T follicular helper cell (primary cell): ENCODE measurements around the gene AMFR.

Source experiments
- DNase-seq: peaks from one replicate; pipeline ENCODE4 v3.0.0-alpha.2; 2020; ENCODE audit warnings: low read depth

The AMFR gene

DNA sequence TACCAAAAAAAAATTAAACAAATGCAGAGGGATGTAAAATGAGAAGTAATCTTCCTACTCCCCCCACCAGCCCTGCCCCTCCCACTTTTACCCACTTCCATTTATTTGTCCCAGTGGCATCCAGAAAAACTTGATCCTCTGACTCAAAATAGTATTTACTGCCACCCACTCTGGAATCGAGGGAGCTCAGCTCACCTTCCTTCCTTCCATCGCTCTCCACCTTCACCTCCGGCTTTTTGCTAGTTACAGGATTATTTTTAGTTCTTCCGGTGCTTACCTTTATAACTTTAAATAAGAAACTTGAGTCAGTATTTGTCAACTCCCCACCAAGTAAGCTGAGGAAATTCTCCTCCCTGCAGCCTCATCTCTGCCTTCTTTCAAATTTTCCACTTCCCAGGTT is 94.9 kb downstream of the AMFR start:
- no peak for DNase-seq

DNA sequence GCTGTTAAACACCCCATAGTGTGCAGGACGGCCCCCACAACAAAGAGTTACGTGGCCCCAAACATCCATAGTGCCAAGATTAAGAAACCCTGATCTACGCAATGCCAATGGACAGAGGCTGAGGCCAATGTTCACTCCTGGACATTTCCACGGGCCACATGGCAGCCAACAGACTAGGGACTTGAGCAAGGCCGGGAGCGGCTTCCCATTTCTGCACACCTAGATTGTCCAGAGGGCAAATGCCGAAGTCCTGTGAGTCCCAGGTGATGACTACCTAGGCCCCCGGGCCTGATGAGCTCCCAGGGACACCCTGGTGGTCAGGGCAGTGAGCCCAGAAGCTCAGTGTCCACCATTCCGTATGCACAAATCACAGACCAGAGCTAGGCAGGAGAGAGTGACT is 95.5 kb downstream of the AMFR start:
- DNase-seq: no peak

DNA sequence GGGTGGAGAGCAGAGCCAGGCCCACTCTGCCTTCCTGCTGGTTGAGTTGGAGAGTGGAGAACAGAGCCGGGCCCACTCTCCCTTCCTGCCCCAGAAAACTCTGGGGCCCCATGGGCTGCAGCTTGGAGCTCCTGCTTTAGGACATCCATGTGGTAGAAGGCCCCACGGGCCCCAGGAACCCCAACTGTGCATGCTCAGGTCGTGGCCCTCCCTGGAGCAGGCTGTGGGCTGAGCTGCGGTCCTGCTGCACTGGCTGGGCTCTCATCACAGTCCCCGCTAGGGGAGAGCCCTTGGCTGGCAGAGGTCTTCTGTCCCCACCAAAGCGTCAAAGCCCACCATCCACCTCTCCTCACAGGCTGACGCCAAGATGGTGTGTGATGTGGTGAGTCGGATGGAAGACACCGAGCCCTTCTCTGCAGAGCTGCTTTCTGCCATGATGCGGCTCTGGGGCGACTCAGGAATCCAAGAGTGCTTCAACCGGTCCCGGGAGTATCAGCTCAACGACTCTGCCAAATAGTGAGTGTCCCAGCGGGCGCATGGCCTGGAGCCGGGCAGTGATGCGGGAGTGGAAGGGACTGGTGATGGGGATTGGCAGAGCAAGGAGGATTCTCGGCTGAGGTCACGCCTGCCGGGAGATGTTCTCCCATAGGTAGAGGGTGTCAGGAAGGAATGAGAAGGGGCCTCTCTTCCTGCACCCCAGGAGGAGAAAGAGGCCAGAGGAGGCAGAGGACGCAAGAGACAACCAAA is 96.9 kb downstream of the AMFR start:
- no peak for DNase-seq

DNA sequence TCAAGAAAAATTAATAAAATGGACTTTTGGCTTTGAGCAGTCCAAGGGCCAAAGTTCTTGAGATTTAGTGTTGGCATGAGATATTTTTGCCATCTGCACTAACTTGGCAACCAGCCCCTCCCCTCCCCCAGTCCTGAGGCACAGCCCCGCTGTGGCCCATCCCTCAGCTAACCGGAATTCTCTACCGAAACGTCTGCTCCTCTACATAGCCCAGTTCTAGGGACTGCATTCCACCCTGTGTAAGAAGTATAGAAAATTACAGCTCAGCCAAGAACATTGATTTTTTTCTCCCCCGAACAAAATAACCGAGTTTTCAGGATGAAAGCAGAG is 97.5 kb downstream of the AMFR start:
- DNase-seq: no peak

DNA sequence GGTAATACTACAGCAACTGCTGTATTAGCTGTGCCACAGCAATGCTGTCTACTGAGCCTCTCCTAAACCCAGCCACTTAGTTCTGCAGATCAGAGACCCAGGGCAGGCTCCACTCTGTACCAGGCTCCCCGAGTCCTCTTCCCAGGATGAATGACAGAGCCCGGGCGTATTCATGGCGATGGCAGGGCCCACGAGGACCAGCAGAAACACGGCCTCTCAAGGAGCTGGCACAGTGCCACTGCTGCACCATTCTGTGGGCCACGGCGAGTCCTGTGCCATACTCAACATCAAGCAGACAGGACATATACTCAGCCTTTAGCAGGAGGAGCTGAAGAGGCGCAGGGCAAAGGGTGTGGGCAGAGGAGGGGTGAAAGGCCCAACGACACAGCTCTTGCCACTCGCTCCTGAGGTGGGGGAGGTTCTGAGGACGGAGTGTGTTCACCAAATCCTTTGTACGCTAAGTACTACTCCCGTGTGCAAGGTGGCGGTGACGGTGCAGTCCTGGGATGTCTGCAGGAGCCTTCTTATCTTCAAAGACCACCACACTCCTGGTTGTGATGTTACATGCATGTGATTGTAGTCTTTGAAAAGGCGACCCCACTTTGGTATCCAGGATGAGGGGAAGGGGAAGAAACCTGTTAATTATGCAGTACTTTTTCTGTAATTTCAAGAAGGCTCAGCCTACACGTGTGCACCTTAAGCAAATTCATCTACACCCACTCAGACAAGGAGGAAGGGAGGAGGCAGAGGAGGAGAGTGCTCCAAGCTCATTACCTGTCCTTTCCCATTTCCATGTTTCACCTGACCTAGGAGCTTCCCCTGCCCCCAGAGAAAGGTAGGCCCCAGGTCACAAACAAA is 98.0 kb downstream of the AMFR start:
- DNase-seq: no peak

DNA sequence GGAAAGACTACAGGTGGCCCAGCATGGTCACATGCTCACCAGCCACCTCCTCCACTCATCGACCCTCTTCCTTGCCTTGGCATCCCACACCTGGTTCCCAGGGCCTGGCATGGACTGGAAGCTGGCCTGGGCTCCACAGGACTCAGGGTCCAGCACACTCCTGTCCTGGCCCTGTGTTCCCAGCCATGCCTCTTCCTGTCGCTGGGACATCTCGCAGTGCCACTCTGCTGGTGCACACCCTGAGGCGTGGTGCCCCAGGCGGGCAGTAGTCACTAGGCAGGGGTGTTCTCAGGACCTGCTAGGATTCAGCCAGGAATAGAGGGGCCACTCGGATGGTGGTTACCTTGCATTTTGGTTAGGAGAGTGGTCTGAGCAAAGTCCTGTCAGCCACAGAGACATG is 99.4 kb downstream of the AMFR start:
- no peak for DNase-seq

DNA sequence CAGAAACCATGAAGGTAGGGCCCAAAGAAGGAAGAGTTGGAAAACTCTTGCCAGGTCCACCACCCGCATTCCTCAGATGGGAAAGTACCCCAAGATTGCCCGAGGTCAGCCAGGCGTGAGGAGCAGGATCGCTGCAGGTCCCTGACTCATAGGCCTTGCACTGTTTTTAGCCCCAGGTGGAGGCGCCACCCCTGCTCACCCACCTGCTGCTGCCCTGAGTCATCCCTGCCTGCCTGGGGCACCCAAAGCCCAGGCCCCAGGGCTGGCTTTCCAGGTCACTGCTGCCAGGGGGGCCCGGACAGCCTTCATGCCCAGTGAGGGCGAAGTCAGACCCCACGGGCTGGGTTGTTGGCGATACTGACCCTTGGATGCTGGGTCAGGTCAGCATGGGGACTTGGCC is 100.9 kb downstream of the AMFR start:
- no peak for DNase-seq

DNA sequence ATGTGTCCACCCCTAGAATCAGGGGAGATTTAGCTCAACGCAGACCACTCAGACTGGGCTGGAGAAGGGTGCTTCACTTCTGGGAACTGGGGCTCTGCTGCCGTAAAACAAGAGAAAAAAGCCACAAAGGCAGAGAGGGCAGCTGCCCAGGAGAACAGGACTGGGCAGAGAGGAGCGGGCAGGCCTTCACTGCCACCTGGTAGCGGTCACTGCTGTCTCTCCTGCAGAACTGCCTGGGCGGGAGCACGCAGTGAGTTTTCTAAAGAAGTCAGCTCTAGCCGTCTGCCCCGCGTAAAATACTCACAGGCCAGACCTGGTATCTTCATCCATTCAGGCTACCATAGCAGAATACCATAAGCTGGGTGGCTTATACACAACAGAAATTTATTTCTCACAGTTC is 103.8 kb downstream of the AMFR start:
- DNase-seq: no peak

DNA sequence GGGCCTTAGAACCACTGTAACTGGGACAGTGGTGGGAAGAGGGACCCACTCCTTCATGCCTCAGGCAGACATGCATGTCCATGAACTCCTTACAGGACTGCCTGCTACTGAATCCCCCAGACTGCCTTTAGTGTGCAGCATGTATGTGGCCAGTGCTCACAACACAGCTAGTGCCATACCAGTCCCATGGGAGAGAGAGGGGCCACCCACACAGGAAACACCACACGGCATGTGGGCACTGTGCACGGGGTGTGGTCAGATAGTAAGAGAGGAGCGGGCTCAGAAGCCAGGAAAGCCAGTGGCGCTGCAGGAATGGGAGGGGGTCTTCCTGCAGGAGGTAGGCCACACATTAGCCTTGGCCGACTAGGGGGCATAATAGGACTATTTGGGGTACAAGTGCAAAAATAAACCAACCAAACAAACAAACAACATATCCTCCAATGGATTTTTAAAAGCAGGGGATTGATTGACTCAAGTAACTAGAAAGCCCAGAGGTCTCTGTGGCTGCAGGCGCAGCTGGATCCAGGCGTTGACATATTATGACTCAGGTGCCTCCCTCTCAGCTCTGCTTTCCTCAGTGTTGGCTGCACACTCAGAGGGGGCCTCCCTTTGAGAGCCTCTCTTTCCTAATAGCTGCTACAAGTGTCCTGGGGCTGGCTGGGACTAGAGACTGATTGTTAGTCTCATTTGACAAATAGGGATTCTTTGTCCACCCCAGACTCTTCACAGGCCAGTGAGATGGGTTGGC is 104.4 kb downstream of the AMFR start:
- no peak for DNase-seq

DNA sequence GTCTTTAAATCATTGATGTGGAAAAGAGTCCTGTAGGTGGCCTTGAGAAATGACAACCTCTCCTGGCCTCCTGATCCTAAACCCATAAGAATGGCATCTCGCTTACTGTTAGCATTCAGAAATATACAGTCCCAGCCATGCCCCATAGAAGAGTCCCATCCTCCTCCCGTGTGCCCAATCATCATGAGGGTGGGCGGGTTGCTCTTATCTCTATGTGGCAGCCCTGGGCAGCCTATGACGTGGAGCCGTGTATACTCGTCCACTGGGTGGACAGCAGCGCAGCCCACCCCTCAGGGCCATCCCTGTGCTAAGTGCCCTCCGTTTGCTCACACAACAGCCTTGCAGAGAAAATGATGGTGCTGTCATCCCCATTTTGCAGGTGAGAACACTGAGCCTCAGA is 105.3 kb downstream of the AMFR start:
- no peak for DNase-seq

DNA sequence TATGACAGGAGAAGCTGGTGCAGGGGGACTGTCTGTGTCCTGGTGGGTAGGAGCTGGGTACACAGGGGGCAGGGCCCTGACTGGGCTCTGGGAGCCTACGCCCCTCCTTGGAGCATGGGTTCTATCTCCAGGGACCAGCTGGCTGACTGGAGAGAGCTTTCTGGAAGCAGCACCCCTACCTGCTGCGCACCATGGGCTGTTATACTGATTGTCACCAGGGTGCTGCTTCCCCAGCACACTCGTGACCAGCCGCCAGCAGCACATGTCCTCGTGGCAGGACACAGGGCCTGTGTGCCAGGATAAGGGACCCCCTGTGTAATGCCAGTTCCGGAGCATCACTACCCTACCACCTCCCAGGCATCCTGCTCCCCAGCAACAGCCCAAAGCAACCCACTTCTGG is 106.0 kb downstream of the AMFR start:
- no peak for DNase-seq

DNA sequence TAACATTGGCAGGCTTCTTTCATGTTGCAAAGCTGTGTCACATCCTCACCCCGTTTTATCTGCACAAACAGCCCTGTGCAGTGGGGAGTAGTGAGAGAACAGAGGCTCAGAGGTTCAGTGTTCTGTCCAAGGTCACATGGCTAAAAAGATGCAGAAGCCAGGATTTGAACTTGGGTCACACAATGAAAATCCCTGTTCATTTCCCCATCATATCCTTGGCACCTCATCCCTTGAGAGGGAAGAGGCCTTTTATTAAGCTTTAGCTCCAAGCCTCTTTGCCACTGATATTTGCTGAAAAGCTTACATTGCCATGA is 106.6 kb downstream of the AMFR start:
- no peak for DNase-seq

DNA sequence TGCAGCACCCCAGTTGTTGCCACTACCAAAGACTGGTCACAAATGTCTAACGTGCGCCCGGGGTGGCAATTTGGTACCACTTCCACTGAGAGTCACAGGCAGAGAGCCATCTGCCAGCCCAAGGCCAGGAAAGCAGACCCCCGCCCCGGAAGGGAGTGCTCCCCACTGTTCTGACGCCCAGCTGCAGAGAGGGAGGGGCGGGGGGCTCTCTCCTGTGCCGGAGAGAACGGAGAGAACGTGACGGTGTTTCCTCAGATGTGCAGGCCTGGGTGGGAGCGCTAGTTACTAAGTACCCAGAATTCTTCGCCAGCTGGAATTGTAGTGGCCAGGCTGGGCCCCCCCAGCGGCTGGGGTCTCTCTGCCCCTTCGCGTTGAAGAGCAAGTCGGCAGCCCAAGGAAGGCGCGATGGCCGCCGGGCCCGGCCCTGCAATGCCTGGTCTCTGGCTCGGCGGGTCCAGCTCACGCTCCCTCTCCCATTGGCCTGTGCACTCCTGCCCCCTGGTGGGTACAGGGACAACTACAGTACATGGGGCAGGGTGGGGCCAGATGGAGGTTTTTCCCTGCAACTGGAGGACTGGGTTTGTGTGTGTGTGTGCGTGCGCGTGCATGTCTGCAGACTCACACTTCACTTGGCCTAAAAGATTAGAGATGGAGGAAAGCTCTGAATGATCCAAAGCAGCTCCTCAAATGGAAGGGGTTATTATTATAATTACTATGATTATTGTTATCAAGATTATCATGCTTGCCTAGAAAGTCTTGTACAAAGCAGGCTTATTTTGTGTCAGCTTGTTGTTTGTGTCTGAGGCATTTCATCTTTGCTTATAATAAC is 107.1 kb downstream of the AMFR start:
- DNase-seq: peak; percentile 58

DNA sequence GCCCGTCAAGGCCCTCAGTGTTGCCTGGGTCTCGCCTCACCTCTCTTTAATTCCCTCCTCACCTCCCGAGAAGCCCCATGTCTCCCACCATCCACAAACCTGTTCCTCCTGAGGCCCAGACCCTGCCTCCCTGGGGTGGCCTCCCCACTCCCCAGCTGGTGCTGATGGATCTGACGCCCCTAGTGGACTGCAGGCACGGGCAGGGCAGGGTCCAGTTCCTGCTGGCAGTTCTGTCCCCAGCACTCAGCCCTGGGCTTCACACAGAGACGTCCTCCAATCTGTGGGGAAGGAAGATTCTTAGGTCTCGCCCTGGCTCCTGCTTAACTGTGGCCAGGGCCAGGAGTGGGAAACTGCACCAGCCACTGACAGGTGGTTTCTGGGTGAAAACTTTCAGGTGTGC is 108.8 kb downstream of the AMFR start:
- DNase-seq: no peak

DNA sequence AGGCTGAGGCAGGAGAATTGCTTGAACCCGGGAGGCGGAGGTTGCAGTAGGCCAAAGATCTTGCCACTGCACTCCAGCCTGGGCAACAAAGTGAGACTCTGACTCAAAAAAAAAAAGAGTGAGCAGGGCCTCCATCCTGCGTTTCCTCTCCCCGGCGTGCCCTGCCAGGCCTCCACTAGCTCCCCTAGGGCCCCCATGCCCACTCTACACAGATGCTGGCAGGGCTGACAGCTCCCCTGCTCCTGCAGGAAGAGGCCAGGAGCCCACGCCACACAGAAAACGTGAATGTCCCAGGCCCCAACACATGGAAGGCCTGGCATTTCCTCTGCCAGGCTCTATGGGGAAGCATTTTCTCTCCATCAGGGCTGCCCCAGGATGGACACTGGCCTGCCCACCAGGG is 109.4 kb downstream of the AMFR start:
- DNase-seq: no peak

DNA sequence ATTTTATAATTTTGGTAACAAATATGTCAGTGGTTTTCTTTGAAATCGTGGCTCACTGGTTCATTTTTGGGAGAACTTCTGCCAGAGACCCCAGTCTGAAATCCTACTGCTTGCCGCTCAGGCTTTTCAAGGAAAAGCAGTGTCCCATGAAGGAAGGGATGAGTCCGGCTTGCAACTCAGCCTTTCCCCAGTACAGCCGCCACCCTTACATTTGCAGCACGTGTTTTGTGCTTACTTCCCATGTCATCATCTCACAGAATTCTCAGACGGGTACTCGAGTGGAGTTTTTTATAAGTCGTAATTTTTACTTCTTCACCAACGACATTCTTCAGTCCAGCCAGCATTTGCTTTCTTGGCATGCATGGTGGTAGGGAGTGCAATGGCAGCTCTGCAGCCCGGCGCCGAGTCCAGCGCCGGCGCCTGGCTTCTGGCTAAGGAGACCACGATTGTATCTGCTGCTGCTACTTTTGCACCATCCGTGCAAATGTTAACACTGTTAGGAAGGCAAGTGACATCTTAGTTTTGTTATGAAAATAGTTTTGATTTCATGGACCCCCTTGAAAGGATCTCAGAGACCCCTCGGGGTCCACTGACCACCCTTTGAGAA is 111.0 kb downstream of the AMFR start:
- no peak for DNase-seq

DNA sequence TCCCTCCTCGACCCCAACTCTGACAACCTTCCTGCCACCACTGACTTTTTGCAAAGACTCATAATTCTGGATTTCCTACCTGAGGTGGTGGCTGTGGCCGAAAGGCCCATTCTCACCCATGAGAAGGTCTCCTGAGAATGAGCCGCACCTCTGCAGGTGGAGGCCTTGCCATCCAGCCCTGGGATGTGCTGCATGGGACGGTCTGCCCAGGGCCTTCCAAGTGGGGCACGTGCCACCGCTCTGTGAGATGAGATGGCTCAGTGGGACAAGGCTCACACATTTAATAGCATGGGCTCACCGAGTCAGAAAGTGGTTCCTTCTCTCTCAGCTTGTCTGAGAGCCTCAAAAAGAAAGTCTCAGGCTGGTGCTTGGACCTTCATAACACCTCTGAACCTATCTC is 112.8 kb downstream of the AMFR start:
- no peak for DNase-seq

DNA sequence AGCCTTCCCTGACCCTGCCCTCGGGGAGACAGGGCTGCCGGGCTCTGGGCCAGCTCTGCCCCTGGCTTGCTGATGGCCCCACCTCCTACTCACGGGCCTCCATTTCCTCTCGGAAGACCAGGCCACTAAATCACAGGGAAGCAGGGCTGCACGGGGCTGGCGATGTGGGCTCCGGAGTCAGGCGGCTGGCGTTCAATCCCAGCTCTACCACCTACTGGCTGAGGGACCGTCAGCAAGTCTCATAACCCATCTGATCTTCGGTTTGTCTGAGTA is 113.4 kb downstream of the AMFR start:
- no peak for DNase-seq
